KOPT-K1 (cell line): Measurements from ENCODE around the gene CYSRT1.
"Not testable (repeated sequence)": the region's sequence is repeated elsewhere in the genome, so short reads cannot be mapped to it uniquely, and the experiment has no call there.

ENCODE experiments used
- H3K27ac ChIP-seq: fragments of 200-600 bp; sonication (generic); 2 replicates; pipeline ENCODE4 v1.5.1; 2016; ENCODE audit warnings: antibody characterized with exemption, mild to moderate bottlenecking, low read depth, low read length; ENCODE audit not compliant: poor library complexity, severe bottlenecking
- H3K36me3 ChIP-seq: fragments of 200-600 bp; sonication (generic); 2 replicates; pipeline ENCODE4 v1.5.1; 2017; ENCODE audit warnings: antibody characterized with exemption, mild to moderate bottlenecking, low read length, moderate library complexity; ENCODE audit not compliant: insufficient read depth
- H3K9me3 ChIP-seq: fragments of 200-600 bp; sonication (generic); 2 replicates; pipeline ENCODE4 v1.5.1; 2017; ENCODE audit warnings: antibody characterized with exemption, low read length, mild to moderate bottlenecking; ENCODE audit not compliant: insufficient read depth, poor library complexity, severe bottlenecking

CYSRT1 gene

DNA sequence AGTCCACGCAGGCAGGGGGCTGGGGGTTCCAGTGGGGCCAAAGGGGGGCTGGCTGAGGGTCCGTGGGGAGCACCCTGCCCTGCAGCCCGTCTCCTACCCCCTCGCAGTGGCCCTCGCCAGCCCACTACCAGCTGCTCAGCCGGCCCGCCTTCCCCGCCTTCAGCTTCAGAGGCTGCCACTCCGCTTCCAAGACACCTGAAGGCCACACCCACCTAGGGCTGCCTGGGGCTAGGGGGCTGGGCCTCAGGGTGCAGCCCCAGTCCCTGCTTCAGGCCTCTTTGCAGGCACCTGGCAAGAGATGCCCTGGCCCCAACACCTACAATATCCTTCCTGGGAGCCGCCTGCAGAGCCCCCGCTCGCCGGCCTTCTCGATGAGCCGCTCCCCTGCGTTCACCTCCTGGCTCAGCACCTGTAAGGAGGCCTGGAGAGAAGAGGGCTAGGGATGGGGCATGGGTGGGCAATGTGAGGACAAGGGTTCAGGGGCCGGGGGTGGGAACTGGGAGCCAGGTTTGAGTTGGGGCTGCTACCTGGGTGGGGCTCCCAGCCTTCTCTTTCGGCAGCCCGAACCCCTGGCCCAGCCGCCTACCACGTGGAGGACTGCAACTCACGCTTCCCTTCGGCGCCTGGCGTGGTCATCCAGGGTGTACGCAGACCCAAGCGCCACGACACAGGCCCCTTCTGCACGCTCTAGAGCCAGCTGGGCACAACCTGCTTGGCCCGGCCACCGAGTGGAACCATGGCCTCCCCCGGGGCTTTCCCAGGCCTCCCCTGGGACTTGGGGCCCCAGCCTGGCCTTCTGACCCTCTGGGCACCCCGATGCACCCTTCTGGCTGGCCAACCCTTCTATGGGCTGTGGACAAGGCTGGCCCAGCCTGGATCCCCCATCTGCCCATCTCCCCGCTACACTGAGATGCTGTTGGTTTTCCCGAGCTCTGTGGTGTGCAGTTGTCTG lies 27.9 kb downstream of the CYSRT1 start:
- Histone ChIP-seq H3K9me3 (no peaks in the 10 kb centered on the region), H3K36me3 (peaks cover 9% of the 10 kb centered on the region; the same call in 1 of the 2 replicates), H3K27ac (no peak overlapping the region)

GRCh38 chr9:137253717-137254623 lies 29.0 kb downstream of the CYSRT1 start:
- peaks cover 14% of the 10 kb centered on the region; the same call in 1 of the 2 replicates for H3K36me3 ChIP-seq
- H3K9me3 ChIP-seq, result no peaks in the 10 kb centered on the region
- no peak overlapping the region for H3K27ac ChIP-seq

DNA sequence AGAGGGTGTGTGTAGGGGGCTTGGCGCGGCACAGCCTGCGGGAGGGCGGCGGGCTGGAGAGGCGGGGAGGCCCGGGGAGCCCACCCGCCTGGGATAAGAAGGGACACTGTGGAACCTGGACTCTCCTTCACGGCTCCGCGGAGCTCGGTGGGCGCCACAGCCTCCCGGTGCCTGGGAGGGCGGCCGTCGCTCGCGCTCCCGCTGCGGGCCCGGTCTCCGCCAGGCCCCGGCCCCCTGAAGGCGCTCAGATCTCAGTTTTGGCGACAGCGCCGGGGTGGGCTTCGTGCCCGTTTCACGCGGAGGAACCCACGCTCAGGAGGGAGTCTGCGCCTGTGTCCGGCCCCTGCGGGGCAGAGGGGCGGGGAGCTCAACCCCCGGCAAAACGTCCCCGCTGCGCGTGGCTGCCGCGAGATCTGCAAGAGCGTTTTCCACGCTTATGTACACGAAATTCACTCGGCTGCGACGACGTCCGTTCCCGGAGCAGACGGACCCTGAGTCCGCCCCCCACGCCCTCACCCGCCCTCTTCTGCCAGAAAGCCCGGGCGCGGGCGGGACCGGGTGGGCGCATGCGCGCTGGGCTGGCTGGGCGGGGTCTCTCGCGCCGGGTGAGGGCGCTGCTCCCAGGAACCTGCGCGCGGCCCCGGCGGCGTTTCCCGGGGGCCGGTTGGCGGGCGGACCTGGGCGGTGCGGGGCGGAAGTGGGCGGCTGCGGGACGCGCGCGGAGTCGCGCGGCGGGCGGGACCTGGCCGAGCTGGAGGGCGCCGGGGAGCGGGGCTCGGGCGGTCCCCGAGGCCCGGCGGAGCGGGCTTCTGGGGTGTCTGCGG lies 29.9 kb downstream of the CYSRT1 start, which contains the start of gene NELFB:
TSS of gene NELFB (plus strand) at position 704 of the 824 bp plus-strand sequence.
- H3K36me3 ChIP-seq, result peaks cover 19% of the 10 kb centered on the region; the same call in 1 of the 2 replicates
- H3K9me3 ChIP-seq, result no peaks in the 10 kb centered on the region
- H3K27ac ChIP-seq, result peak within 1 kb of the TSS; percentile 69

GRCh38 chr9:137255448-137256114 lies 30.6 kb downstream of the CYSRT1 start:
- H3K27ac ChIP-seq, result peak overlapping the region; percentile 69

DNA sequence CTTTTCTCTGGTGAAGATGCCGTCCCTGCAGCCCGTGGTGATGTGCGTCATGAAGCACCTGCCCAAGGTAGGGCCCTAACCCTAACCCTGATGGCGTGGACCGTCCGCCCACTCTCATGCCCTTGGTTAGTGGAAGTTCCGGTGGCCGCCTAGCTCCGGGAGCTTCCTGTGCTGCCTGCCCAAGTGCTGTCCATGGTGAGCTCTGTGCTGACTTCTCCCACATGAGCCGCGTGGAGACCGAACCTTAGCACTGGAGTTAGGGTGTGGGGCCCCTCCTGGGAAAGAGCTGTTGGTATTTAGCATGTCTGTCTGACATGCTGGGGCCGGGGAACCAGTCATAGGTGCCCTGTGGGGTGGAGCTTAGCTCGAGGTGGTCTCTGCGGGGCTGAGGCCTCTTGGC lies 31.4 kb downstream of the CYSRT1 start:
- Histone ChIP-seq H3K9me3 (no peaks in the 10 kb centered on the region), H3K36me3 (peaks cover 19% of the 10 kb centered on the region; the same call in 1 of the 2 replicates), H3K27ac (no peak overlapping the region)

More at GRCh38 chr9:137255448-137256114, 30.6 kb downstream of the CYSRT1 start:
- H3K36me3 ChIP-seq, result peaks cover 19% of the 10 kb centered on the region; the same call in 1 of the 2 replicates
- H3K9me3 ChIP-seq, result no peaks in the 10 kb centered on the region

DNA sequence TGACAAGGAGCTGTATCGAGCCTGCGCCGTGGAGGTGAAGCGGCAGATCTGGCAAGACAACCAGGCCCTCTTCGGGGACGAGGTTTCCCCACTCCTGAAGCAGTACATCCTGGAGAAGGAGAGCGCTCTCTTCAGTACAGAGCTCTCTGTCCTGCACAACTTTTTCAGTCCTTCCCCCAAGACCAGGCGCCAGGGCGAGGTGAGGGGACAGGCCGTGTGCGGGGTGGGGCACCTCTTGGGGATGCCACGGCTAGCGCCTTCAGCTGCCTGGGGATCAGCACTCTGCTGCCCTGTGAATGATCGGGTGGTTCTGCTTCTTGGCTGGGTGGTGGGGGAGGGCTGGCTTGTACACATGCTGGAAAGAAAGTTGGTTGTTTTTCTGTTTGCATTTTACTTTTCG lies 31.9 kb downstream of the CYSRT1 start:
- H3K36me3 ChIP-seq, result peaks cover 19% of the 10 kb centered on the region; the same call in 1 of the 2 replicates
- no peak overlapping the region for H3K27ac ChIP-seq
- H3K9me3 ChIP-seq, result no peaks in the 10 kb centered on the region

GRCh38 chr9:137262173-137262908 lies 37.4 kb downstream of the CYSRT1 start:
- H3K27ac ChIP-seq, H3K9me3 ChIP-seq: not testable (repeated sequence)
- peaks cover 45% of the 10 kb centered on the region for H3K36me3 ChIP-seq

DNA sequence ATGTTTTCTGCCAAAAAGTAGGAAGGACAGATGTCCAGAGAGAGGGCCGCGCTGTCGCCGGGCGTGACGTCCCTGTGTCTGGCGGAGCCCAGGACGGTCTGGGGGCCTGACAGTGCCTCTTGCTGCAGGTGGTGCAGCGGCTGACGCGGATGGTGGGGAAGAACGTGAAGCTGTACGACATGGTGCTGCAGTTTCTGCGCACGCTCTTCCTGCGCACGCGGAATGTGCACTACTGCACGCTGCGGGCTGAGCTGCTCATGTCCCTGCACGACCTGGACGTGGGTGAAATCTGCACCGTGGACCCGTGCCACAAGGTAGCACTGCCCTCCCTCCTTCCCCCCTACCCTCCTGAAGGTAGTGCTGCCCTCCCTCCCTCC lies 37.9 kb downstream of the CYSRT1 start:
- Histone ChIP-seq H3K27ac (no peak overlapping the region), H3K9me3 (no peaks in the 10 kb centered on the region), H3K36me3 (peaks cover 49% of the 10 kb centered on the region)

DNA sequence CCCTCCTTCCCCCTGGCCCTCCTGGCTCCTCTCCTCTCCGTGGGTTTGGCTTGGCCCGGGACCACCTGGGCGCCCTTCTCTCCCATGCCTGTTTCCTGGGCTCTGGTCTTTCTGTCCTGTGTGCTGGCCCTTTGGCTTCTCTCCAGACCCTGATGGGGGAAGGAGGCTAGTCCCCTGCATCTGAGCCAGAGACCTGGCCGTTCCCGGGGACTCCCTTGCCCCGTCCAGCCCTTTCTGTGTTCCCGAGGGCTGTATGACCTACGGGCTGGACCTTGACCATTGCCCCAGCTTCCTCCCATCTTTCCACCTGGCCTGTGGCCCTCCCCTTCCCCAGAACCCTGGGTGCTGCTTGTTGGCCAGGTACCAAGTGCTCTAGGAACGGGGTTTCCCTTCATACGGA lies 38.5 kb downstream of the CYSRT1 start:
- H3K27ac ChIP-seq, result no peak overlapping the region
- peaks cover 55% of the 10 kb centered on the region for H3K36me3 ChIP-seq
- H3K9me3 ChIP-seq, result no peaks in the 10 kb centered on the region

DNA sequence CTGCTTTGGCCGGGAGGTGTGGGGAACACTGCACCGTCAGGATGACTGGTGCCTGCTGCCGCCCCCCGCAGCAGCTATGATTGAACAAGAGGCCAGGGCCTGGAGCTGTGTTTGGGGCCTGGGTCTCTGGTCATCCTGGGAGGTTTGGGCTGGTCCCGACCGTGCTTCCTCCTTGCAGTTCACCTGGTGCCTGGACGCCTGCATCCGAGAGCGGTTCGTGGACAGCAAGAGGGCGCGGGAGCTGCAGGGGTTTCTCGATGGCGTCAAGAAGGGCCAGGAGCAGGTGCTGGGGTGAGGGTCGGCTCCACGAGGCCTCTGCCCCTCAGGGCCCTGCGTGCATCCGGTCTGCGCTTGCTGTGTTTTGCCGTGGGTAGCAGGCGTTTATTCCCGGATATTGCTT lies 39.1 kb downstream of the CYSRT1 start:
- H3K9me3 ChIP-seq, result no peaks in the 10 kb centered on the region
- H3K36me3 ChIP-seq, result peaks cover 55% of the 10 kb centered on the region
- H3K27ac ChIP-seq, result no peak overlapping the region

GRCh38 chr9:137265496-137266161 lies 40.7 kb downstream of the CYSRT1 start:
- Histone ChIP-seq H3K9me3 (no peaks in the 10 kb centered on the region), H3K36me3 (peaks cover 60% of the 10 kb centered on the region), H3K27ac (no peak overlapping the region)

DNA sequence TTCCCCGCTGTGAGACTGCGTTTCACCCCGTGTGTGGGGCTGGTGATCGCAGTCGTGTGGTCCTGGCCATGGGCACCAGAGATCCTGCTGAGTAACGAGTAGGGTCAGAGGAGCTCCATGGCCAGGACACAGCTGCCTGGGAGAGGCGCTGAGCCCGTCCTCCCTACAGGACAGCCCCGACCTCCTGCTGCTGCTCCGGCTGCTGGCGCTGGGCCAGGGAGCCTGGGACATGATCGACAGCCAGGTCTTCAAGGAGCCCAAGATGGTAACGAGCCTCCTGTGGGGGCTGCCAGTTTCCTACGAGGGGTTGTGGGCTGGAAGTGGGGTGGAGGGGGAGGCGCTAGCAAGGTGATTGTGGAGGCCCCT lies 41.2 kb downstream of the CYSRT1 start:
- Histone ChIP-seq H3K9me3 (no peaks in the 10 kb centered on the region), H3K27ac (no peak overlapping the region), H3K36me3 (peaks cover 60% of the 10 kb centered on the region)
